NT2/D1 (cell line): Measurements from ENCODE around the gene ARID1B.

Experiments used
- DNase-seq: peaks from one replicate; pipeline ENCODE4 v3.0.0-alpha.2; 2011; ENCODE audit warnings: low read depth, low spot score
- H3K27me3 ChIP-seq: 2 replicates; pipeline ENCODE4 v1.6.0; 2011; ENCODE audit warnings: mild to moderate bottlenecking; ENCODE audit not compliant: insufficient read length, insufficient read depth
- H3K36me3 ChIP-seq: 2 replicates; pipeline ENCODE4 v1.6.1; 2011; ENCODE audit warnings: mild to moderate bottlenecking, low read length, mixed read lengths; ENCODE audit not compliant: insufficient read depth, insufficient read length
- H3K4me1 ChIP-seq: 2 replicates; pipeline ENCODE4 v1.5.1; 2011; ENCODE audit not compliant: insufficient read depth, insufficient read length
- H3K4me3 ChIP-seq: 2 replicates; pipeline ENCODE4 v1.5.1; 2011; ENCODE audit warnings: low read depth; ENCODE audit not compliant: insufficient read length
- H3K9ac ChIP-seq: 2 replicates; pipeline ENCODE4 v1.6.0; 2011; ENCODE audit warnings: low read depth; ENCODE audit not compliant: insufficient read length
- H3K9me3 ChIP-seq: 2 replicates; pipeline ENCODE4 v1.5.1; 2011; ENCODE audit warnings: mild to moderate bottlenecking, low read length; ENCODE audit not compliant: insufficient read depth
- SUZ12 ChIP-seq: IDR thresholded peaks from 2 replicates; pipeline ENCODE4 v1.6.1; 2011; ENCODE audit not compliant: insufficient read length, insufficient read depth; ENCODE audit errors: extremely low read depth
- YY1 ChIP-seq: IDR thresholded peaks from 2 replicates; pipeline ENCODE4 v1.6.1; 2011; ENCODE audit not compliant: insufficient read length, insufficient read depth
- ZNF274 ChIP-seq: IDR thresholded peaks from 2 replicates; pipeline ENCODE4 v1.6.1; 2011; ENCODE audit warnings: mild to moderate bottlenecking, low read depth, low read length

Gene ARID1B

DNA sequence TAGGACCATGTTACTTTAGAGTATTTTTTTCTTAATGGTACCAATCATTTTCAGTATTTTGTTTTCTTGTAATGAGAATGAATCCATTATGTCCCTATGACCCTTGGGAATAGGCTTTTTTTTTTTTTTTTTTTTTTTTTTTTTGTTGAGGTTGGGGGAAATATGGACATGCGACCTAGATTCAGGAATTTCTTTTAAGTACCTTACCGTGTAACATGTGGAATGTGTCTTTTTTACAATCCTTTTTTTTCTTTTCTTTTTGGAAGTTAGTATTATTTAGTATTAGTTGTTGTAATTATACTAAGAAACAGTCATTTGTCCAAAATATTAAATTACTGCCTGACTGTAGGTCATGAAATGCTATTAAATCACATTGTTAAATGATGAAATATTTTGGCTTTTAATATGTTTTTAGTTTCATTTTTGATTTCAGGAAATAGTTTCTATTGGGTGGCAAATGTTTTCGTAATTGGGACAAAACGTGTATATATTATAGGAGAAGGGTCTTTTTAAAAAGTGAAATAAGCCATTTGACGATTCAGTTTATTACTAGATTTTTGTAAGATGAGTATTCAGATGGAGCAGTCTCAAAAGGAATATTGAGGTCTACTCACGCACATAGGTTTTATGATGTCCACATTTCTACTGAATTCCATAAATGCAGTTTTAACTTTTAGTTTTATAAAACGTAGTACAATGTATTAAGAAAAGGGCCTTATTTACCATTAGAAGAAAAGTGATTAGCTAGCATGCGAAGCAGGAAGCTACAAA is 4.9 kb downstream of the ARID1B start:
- no peaks in the 10 kb centered on the region for H3K27me3 ChIP-seq
- H3K9me3 ChIP-seq = no peaks in the 10 kb centered on the region
- peaks cover 8% of the 10 kb centered on the region for H3K36me3 ChIP-seq
- TF ChIP-seq ZNF274 (no peak), SUZ12 (no peak), YY1 (no peak)
- no peak for DNase-seq
- peak overlapping the region; percentile 21 for H3K9ac ChIP-seq
- H3K4me3 ChIP-seq = no peak overlapping the region
- no peaks in the 10 kb centered on the region for H3K4me1 ChIP-seq

- H3K27me3 ChIP-seq = no peaks in the 10 kb centered on the region
- H3K4me3 ChIP-seq = no peak overlapping the region
- H3K9me3 ChIP-seq = no peaks in the 10 kb centered on the region
- no peak for DNase-seq
- no peak overlapping the region for H3K9ac ChIP-seq
- peaks cover 8% of the 10 kb centered on the region for H3K36me3 ChIP-seq
- TF ChIP-seq YY1 (no peak), SUZ12 (no peak), ZNF274 (no peak)
- H3K4me1 ChIP-seq = no peaks in the 10 kb centered on the region
Measured at GRCh38 chr6:156782691-156783320, 5.6 kb downstream of the ARID1B start.

DNA sequence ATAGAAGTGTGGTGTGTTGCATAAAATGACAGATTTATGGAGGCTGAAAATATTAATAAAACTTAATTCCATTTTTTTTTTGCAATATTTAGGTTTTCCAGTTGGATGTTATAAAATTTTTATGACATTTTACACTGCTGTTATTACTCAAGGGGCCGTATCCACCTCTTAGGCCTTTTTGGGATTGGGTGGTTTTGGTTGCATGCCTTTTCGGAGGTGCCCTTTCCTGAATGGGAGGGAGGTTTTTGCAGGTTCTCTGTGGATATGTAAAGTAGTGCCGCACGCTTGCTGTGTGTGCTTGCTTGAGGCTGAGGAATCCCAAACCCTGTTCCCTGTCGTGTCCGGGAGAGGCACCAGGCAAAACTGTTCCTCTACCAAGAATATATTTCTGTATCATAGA is 6.8 kb downstream of the ARID1B start:
- Histone ChIP-seq H3K9me3 (no peaks in the 10 kb centered on the region), H3K27me3 (no peaks in the 10 kb centered on the region), H3K36me3 (peaks cover 8% of the 10 kb centered on the region), H3K4me1 (no peaks in the 10 kb centered on the region), H3K9ac (no peak overlapping the region), H3K4me3 (no peak overlapping the region)
- TF ChIP-seq ZNF274 (no peak), YY1 (no peak), SUZ12 (no peak)
- DNase-seq = no peak

GRCh38 chr6:156786652-156787051 is 9.5 kb downstream of the ARID1B start:
- H3K4me3 ChIP-seq = no peak overlapping the region
- no peak for TF ChIP-seq ZNF274
- TF ChIP-seq YY1 = no peak
- TF ChIP-seq SUZ12 = no peak
- no peaks in the 10 kb centered on the region for H3K9me3 ChIP-seq
- DNase-seq = no peak
- no peaks in the 10 kb centered on the region for H3K4me1 ChIP-seq
- no peaks in the 10 kb centered on the region for H3K27me3 ChIP-seq
- no peak overlapping the region for H3K9ac ChIP-seq
- H3K36me3 ChIP-seq = peaks cover 8% of the 10 kb centered on the region

DNA sequence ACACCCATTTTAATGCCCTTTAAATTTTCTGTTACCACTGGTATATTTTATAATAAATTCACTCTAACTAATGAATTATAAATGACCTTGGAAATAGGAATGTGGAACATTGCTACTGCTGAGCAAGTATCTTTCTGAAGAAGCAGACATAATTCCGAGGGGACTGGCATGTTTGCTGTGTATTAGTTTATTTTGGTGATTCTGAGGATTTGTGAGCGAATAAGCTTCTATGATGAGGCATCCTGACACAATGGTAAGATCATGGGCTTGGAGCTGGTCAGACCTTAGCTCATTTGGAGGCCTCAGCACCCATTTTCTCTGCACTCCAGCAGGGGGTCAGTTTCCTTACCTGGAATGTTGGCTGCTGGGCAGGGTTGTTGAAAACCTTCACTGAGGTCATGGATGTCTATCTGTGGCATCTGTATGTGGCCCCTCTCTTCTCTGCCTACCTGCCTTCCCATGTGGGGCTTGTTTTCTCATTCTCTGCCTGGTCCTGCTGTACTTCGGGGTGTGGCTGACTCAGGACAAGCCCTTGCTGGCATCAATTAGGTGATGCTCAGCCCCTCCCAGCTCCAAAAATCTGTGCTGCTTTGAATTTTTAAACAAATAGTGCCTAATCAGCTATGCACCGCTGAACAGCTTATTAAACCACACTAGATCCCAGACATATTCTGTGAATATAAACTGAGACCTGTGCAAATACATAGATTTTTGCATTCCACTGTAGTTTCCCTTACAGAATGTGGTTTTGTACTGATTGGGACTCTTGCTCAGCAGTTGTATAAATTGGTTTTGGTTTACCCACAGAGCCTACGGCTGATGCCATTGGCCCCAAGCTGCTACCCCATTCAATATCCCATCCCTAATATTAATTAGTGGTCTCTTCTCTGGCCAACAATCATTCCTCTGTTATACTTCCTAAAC is 10.7 kb downstream of the ARID1B start:
- no peaks in the 10 kb centered on the region for H3K4me1 ChIP-seq
- no peaks in the 10 kb centered on the region for H3K27me3 ChIP-seq
- H3K36me3 ChIP-seq = peaks cover 8% of the 10 kb centered on the region
- TF ChIP-seq YY1 = no peak
- TF ChIP-seq ZNF274 = no peak
- TF ChIP-seq SUZ12 = no peak
- H3K4me3 ChIP-seq = no peak overlapping the region
- no peak overlapping the region for H3K9ac ChIP-seq
- H3K9me3 ChIP-seq = no peaks in the 10 kb centered on the region
- no peak for DNase-seq

DNA sequence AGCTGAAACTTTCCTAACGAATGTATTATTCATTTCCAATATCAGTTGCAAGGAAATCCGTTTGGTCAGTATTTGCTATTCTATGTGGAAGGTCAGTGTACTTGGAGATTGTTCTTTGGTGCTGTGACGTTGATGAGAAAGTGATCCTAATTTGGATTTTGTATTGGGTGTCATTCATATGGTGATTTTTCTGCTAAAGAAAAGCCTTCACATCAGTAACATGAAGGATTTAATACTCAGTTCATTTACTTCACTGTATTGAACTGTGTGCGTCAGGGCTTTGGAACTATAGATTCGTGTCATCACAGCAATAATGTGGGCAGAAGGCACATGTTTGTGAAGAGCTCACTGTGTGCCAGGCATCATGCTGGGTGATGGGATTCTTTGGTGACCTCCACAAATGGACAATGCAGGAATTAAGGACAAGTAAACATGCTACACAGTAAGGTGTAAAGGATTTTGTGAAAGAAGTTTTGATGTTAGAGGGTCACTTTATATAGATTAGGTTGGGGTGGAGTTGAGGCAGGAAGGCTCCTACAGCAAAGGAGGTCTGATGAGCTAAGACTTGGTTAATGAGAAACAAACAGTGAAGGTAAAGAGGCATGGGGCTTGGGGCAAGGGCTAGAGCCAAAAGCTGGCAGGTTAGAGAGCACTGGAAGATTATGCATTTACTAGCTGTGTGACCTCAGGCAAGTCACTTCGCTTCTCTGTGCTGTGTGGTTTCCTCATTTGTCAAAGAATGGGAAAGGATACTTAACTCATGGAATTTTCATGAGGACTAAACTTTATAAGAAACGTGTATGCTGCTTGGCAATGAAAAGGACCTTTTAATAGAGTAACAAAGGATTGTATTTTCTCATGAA is 12.1 kb downstream of the ARID1B start:
- DNase-seq = no peak
- no peaks in the 10 kb centered on the region for H3K27me3 ChIP-seq
- H3K9ac ChIP-seq = no peak overlapping the region
- H3K9me3 ChIP-seq = no peaks in the 10 kb centered on the region
- peaks cover 6% of the 10 kb centered on the region for H3K36me3 ChIP-seq
- H3K4me1 ChIP-seq = no peaks in the 10 kb centered on the region
- H3K4me3 ChIP-seq = no peak overlapping the region
- TF ChIP-seq ZNF274 (no peak), SUZ12 (no peak)
